Glutamatergic neuron (in vitro differentiated cells): ENCODE data around the gene GPR137B. TPM values are rescaled to one million over a fixed set of nuclear protein-coding genes. Genes with fewer than 3 reads are reported as not detected.

Experiments
- DNase-seq: peaks from one replicate; pipeline ENCODE4 v3.0.0; 2022
- H3K27ac Mint-ChIP-seq: one replicate; pipeline ENCODE4 v1.8.0; 2020; ENCODE audit warnings: mild to moderate bottlenecking, mixed read lengths, inconsistent platforms; ENCODE audit not compliant: unreplicated experiment
- H3K27me3 Mint-ChIP-seq: one replicate; pipeline ENCODE4 v1.8.0; 2020; ENCODE audit warnings: mild to moderate bottlenecking, moderate library complexity, mixed read lengths, inconsistent platforms; ENCODE audit not compliant: unreplicated experiment
- H3K36me3 Mint-ChIP-seq: one replicate; pipeline ENCODE4 v1.8.0; 2020; ENCODE audit warnings: mild to moderate bottlenecking, mixed read lengths, inconsistent platforms; ENCODE audit not compliant: unreplicated experiment
- H3K4me1 Mint-ChIP-seq: one replicate; pipeline ENCODE4 v1.8.0; 2020; ENCODE audit warnings: mild to moderate bottlenecking, low read depth, mixed read lengths, inconsistent platforms; ENCODE audit not compliant: unreplicated experiment
- H3K4me3 Mint-ChIP-seq: one replicate; pipeline ENCODE4 v1.8.0; 2020; ENCODE audit warnings: mild to moderate bottlenecking, mixed read lengths, inconsistent platforms; ENCODE audit not compliant: unreplicated experiment
- H3K9me3 Mint-ChIP-seq: one replicate; pipeline ENCODE4 v1.8.0; 2020; ENCODE audit warnings: mild to moderate bottlenecking, moderate library complexity, mixed read lengths, inconsistent platforms; ENCODE audit not compliant: unreplicated experiment
- total RNA-seq: library from RNA; stranded (reverse); fragmentation: NEBNext Ultra II Directional; extraction: Animal tissue kit (Norgen Biotek cat#: 25700); gene quantifications from one replicate; pipeline ENCODE4 v1.2.1, GENCODE V29; 2021; ENCODE audit not compliant: unreplicated experiment
- TF ChIP-seq, protein P1 (sequence below): fragments of 200-600 bp; sonication (generic); IDR thresholded peaks from one replicate; pipeline ENCODE4 v1.5.0; 2021; ENCODE audit not compliant: partially characterized antibody, unreplicated experiment

Gene GPR137B
- total RNA-seq, 1 donor from 2014 or later: 22.5 TPM

DNA sequence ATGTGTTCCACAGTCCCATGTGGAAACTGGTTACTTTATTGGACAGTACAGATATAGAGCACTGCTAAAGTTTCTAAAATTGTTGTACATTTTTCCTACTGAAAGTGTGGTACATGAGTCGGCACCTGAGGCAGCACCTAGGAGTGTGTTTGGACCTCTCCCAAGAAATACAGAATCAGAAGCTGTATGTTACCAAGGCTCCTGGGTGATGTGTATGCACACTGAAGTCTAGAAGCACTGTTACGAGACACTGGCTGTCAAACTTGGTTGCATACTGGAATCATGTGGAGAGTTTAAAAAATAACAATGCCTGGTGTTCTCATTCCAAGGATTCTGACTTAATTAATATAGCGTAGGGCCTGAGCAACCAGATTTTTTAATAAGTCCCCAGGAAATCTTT is 92.8 kb downstream of the GPR137B start:
- no peaks in the 10 kb centered on the region for H3K4me1 Mint-ChIP-seq
- H3K36me3 Mint-ChIP-seq: no peaks in the 10 kb centered on the region
- DNase-seq: no peak
- no peak overlapping the region for H3K4me3 Mint-ChIP-seq
- H3K27ac Mint-ChIP-seq: no peak overlapping the region
- peaks cover 1% of the 10 kb centered on the region for H3K9me3 Mint-ChIP-seq
- H3K27me3 Mint-ChIP-seq: no peaks in the 10 kb centered on the region
- TF ChIP-seq, protein P1, sequence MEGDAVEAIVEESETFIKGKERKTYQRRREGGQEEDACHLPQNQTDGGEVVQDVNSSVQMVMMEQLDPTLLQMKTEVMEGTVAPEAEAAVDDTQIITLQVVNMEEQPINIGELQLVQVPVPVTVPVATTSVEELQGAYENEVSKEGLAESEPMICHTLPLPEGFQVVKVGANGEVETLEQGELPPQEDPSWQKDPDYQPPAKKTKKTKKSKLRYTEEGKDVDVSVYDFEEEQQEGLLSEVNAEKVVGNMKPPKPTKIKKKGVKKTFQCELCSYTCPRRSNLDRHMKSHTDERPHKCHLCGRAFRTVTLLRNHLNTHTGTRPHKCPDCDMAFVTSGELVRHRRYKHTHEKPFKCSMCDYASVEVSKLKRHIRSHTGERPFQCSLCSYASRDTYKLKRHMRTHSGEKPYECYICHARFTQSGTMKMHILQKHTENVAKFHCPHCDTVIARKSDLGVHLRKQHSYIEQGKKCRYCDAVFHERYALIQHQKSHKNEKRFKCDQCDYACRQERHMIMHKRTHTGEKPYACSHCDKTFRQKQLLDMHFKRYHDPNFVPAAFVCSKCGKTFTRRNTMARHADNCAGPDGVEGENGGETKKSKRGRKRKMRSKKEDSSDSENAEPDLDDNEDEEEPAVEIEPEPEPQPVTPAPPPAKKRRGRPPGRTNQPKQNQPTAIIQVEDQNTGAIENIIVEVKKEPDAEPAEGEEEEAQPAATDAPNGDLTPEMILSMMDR: no peak

DNA sequence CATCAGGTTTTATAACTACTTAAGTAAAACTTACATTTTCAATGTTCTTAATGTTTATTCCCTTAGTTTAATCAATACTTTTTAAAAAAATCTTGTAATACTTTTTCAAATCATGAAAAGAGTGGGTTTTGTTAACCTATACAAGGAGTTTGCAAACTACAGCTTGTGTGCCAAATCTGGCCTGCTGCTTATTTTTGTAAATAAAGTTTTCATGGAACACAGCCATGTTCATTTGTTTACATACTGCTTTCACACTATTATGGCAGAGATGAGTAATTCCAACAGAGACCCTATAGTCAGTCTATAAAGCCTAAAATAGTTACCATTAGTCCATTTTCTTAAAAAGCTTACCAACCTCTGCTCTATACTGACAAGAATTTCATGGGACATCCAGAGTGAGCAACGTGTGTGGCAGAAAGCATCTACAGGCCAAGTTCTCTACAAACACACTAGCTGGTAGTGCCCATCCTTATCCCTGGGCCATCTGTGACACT is 96.8 kb downstream of the GPR137B start:
- H3K4me1 Mint-ChIP-seq: no peaks in the 10 kb centered on the region
- no peaks in the 10 kb centered on the region for H3K27me3 Mint-ChIP-seq
- TF ChIP-seq, protein P1: no peak
- H3K36me3 Mint-ChIP-seq: no peaks in the 10 kb centered on the region
- DNase-seq: no peak
- peaks cover 1% of the 10 kb centered on the region for H3K9me3 Mint-ChIP-seq
- no peak overlapping the region for H3K4me3 Mint-ChIP-seq
- H3K27ac Mint-ChIP-seq: no peak overlapping the region

DNA sequence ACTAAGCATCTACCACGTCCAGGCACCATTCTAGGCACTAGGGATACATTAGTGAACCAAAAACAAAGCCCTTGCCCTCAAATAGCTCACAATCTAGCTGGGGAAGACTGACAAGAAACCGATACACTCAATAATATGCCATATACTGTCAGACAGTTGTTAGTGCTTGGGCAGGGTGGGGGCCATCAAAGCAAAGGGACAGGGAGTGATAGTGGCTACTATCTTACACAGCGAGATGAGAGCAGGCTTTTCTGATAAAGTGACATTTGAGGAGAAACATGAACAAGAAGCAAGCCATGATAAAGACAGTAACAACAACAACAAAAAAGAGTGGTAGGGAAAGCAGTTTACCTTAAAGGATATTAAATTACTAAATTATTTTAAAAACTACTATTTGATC is 98.3 kb downstream of the GPR137B start:
- no peaks in the 10 kb centered on the region for H3K36me3 Mint-ChIP-seq
- H3K4me1 Mint-ChIP-seq: no peaks in the 10 kb centered on the region
- H3K4me3 Mint-ChIP-seq: no peak overlapping the region
- no peaks in the 10 kb centered on the region for H3K27me3 Mint-ChIP-seq
- peaks cover 1% of the 10 kb centered on the region for H3K9me3 Mint-ChIP-seq
- no peak overlapping the region for H3K27ac Mint-ChIP-seq
- TF ChIP-seq, protein P1: no peak
- DNase-seq: no peak

DNA sequence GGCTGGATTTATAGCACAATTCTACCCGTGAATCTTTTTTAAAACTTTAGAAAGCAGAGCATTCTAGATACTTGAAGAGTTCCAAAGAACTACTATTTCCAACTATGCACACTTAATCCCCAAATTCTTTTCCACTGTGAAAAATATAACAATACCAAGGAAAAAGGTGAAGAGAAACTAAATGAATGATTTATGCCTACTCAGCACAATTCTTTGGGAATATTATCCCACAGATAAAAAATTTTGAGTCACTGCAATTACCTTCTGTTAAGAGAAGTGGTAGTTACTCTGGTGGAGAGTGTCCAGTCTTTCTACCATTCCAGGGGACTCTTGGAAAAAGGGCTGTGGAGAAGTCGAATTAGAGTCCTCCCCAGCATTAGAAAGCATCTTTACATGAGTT is 100.2 kb downstream of the GPR137B start:
- Mint-ChIP-seq H3K27ac (no peak overlapping the region), H3K36me3 (no peaks in the 10 kb centered on the region), H3K9me3 (peaks cover 1% of the 10 kb centered on the region), H3K4me3 (no peak overlapping the region), H3K4me1 (no peaks in the 10 kb centered on the region), H3K27me3 (no peaks in the 10 kb centered on the region)
- TF ChIP-seq, protein P1: no peak
- DNase-seq: no peak

DNA sequence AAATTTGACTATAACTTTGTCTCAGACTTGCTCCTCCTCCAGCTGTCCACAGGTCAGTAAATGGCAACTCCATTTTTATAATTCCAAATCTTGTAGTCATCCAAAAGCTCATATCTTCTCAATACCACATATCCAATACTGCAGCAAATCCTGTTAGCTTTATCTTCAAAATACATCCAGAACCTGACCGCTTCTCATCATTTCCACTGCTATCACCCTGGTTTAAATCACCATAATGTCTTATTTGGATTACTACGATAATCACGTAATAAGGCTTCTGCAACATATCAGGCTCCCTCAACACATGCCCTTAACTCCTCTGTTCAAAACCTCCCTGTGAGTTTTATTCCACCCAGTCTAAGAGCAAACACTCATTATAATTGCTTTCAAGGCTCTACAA is 104.9 kb downstream of the GPR137B start:
- H3K9me3 Mint-ChIP-seq: no peaks in the 10 kb centered on the region

More for the DNA sequence above, 104.9 kb downstream of the GPR137B start:
- DNase-seq: no peak
- H3K4me3 Mint-ChIP-seq: no peak overlapping the region
- no peak overlapping the region for H3K27ac Mint-ChIP-seq
- H3K36me3 Mint-ChIP-seq: no peaks in the 10 kb centered on the region
- no peaks in the 10 kb centered on the region for H3K27me3 Mint-ChIP-seq
- TF ChIP-seq, protein P1: no peak
- H3K4me1 Mint-ChIP-seq: no peaks in the 10 kb centered on the region
